Myocyte (in vitro differentiated cells): ENCODE results near the gene MTNR1B. TPM values are rescaled to one million over a fixed set of nuclear protein-coding genes. Genes with fewer than 3 reads are reported as not detected.

Experiments
- DNase-seq: peaks from one replicate; pipeline ENCODE4 v3.0.0-alpha.2; 2012; ENCODE audit warnings: low read depth
- total RNA-seq: library from RNA; depleted of rRNA; stranded (reverse); fragments of >200 nt; gene quantifications from 2 replicates; pipeline ENCODE4 v1.2.3, GENCODE V29; 2014

The MTNR1B gene
- total RNA-seq, 1 donor from 2014 or later, result not detected

DNA sequence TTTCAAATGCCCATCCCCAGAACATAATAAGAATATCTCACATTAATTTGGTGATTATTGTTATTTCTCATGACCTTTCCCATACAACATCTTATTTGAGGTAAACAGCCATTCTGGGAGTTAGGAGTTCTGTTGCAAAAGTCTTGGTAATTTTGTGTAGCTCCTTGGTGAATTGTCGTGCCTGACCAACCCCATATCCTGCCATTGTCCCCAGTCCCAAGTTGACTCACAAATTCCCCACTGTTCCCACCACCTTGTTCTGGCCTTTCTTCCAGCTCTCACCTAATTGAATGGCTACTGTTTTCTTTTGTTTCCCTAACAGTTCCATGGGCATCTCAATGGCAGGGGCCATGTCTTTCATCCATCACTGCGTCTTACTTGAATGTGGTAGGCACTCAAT is 8.0 kb downstream of the MTNR1B start:
- no peak for DNase-seq

DNA sequence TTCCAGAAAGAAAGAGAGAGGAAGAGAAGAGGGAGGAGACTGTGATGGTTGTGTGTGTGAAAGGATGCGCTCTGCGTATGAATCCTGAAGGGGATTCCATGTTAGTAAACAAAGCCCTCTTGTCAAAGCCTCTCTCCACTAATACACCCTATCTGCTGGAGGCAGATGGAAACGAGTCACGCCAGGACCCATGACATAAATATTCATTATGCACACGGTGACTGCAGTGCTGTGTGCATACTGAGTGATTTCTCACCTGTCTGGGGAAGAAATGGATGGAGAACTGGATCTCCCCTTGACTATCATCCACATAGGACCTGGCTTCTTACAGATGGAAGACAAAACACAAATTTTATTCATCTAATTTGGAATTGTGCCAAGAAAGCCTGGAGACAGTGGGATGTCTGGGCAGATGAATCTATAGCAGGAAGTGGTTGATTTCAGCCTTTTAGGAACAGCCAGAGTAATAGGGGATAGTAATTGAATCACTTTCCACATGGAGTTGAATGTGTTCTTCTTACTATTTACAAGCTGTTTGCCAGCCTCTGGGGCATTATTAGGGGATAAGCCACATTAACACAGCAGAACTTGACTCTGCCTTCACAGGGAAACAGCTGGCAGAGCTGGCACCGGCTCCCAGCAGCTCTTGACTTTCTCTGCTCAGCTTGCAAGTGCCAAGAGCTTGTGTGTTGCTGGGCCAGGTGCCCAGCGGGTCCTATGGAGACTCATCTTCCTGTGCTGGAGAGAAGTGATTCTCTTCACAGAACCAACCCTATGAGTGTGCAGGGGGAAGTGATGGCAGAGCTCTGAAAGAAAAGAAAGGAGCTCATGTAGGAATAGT is 9.0 kb downstream of the MTNR1B start:
- peak; percentile 92 for DNase-seq

DNA sequence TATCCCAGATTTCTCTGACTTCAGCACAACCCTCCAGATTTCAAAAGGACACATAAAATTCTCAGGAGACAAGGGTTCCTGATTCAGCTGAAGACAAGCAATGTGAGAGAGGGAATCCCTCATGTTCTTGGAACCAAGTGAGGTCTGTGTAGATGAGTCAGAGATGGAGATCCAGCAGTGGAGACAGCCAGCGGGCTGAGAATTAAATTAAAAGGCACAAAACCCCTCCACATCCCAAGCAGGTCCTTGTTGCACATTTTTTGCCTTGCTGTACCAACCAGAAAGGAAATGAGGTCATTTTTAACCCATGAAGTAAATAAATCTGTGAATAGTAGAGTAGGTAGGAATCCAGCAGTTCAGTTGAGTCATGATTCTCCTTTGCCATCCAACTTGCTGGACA is 9.7 kb downstream of the MTNR1B start:
- no peak for DNase-seq

DNA sequence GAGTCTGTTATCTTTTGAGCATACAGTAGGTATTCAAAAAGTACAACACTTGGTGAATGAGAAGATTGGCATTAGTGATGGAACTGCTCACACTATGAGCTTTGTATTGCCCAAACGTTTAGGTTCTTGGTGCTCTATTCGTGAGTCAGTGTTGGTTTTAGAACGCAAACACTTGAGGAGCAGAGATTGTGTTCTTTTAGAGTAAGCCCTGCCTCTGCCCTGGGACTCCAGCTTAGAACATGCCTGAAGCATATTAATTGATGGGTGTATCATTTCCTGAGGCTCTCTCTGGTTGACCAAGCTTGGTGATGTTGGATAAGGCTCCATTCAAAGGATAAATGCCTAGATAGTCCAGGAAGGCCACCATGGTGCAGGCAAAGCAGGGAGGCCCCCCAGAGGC is 10.9 kb downstream of the MTNR1B start:
- no peak for DNase-seq

DNA sequence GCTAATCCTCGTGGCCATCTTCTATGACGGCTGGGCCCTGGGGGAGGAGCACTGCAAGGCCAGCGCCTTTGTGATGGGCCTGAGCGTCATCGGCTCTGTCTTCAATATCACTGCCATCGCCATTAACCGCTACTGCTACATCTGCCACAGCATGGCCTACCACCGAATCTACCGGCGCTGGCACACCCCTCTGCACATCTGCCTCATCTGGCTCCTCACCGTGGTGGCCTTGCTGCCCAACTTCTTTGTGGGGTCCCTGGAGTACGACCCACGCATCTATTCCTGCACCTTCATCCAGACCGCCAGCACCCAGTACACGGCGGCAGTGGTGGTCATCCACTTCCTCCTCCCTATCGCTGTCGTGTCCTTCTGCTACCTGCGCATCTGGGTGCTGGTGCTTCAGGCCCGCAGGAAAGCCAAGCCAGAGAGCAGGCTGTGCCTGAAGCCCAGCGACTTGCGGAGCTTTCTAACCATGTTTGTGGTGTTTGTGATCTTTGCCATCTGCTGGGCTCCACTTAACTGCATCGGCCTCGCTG is 12.1 kb downstream of the MTNR1B start:
- no peak for DNase-seq

DNA sequence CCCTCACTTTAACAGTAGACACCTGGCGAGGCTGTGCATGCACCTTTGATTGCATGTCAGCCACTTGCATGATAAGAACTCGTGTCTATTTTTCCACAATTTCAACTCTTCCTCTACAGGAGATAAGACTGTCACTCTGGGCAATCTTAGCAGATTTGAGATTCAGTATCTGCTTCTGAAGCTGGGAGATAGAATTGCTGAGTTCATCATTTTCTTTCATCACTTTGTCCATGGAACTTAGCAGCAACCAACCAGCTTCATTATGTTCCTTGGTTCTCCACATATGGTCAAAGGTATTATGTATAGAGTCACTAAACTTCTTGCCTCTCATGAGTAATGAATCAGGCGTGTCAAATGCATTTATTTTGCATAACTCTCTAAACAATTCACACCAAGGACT is 17.1 kb downstream of the MTNR1B start:
- DNase-seq, result no peak

DNA sequence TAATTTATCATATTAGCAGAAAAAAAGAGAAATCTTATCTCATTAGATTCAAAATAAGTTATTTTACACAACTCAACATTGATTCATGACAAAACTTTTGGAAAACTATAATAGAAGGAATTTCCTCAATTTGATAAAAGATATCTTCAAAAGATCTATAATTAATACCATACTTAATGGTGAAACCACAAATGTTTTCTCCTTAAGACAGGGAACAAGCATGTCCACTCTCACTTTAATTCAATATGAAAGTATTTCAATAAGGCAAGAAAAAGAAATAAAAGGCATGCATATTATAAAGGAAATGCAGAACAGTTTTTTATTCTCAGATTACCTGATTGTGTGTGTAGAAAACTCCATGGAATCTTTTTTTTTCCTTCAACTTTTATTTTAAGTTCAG is 23.6 kb downstream of the MTNR1B start:
- DNase-seq, result no peak

DNA sequence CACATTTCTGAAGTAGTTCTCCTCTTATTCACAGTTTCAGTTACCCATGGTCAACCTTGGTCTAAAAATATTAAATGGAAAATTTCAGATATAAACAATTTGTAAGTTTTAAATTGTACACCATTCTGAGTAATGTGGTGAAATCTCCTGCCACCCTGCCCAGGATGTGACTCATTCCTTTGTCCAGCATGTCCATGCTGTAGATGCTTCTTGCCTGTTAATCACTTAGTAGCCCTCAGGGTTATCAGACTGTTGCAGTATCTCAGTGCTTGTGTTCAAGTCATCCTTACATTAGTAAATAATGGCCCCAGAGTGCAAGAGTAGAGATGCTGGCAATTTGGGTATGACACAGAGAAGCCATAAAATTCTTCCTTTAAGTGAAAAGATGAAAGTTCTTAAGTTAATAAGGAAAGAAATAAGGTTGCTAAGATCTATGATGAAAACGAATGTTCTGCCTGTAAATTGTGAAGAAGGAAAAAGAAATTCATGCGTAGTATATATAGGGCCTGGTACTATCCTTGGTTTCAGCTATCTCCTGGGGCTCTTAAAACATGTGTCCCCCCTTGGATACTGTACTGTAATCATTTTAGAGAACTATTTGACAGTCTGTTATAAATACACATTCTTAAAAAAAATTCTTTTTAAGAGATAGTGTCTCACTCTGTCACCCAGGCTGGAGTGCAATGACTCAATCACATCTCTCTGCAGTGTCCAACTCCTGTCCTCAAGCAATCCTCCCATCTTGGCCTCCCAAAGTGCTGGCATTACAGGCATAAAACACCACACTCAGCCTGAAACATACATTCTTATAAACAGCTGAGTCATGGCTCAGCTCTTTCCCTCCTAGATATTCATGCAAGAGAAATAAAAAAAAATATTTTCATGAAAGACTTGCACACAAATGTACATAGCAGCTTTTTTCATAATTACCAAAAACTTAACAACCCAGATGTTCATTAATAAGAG is 31.3 kb downstream of the MTNR1B start:
- DNase-seq, result peak; percentile 75

DNA sequence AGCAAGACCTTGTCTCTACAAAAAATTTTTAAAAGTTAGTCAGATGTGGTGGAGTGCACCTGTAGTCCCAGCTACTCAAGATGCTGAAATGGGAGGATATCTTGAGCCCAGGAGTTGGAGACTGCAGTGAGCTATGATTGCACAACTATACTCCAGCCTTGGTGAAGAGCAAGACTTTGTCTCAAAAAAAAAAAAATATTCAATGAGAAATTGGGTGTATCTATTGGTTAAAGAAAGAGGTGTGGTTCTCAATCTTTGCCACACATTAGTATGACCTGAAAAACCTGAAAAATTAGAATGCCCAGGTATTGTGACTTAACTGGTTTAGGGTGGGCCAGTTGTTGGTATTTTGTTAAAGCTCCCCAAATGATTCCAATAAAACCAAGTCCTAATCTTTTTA is 32.4 kb downstream of the MTNR1B start:
- no peak for DNase-seq

DNA sequence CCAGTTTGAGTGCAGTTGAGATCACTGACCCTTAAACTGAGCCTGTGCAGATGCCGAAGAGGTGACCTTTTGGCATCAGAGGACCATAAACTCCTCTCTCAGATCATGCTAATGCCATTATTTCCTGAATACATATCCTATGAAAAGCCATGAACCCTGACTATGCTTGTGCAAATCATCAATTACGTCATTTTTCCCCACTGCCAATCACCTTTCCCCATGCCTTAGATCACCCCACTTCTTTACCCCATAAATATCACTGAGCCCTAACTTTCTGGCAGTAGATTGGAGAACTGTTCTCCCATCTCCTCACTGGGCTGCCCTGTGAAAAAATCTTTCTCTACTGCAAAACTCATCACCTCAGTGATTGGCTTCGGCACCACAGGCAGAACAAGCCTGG is 32.9 kb downstream of the MTNR1B start:
- no peak for DNase-seq

DNA sequence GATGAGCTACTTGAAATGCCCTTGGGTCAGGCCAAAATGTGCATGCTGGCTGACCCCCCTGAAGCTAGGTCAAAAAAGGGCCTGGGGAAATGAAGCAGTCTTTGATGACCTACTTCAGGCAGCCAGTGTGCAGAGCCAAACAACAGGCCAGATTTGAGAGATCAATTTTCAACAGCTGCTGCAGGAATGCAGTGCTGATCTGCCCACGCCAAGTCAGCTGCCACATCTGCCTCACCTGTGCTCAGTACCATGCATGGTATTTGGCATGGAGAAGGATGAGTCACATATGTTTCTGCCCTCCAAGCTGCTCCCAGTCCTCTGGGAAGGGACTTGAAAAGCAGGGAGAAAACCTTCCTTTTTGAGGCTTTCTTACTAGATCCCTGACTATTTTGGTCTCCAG is 35.8 kb downstream of the MTNR1B start:
- peak; percentile 94 for DNase-seq

DNA sequence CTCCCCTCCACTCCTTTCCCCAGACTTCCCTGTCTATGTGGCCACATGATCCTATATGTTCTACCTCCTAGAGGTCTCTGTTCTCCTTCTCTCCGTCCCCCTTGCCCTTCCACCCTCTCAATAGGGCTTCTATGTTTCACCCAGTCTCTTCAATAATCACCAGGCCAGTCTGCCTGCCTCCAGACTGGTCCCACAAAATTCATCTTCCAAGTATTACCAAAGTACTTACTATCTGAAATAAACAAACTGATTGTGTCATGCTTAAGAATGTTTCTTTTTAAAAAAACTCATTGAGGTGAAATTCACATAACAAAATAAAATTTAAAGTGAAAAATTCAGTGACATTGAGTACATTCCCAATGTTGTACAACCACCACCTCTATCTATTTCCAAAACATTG is 44.2 kb downstream of the MTNR1B start:
- DNase-seq, result no peak

DNA sequence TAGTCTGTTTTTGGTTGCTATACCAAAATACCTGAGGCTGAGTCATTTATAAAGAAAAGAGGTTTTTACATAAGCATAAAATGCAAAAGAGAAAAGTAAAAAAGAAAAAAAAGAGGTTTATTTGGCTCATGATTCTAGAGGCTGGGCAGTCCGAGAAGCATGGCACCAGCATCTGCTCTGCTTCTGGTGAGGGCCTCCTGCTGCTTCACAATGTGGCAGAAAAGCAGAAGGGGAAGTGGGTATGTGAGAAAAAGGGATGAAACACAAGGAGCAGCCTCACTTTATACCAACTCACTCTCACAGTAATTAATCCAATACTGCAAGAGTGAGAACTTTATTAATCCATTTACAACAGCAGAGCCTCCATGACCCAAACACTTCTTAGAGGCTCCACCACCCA is 47.1 kb downstream of the MTNR1B start:
- no peak for DNase-seq

DNA sequence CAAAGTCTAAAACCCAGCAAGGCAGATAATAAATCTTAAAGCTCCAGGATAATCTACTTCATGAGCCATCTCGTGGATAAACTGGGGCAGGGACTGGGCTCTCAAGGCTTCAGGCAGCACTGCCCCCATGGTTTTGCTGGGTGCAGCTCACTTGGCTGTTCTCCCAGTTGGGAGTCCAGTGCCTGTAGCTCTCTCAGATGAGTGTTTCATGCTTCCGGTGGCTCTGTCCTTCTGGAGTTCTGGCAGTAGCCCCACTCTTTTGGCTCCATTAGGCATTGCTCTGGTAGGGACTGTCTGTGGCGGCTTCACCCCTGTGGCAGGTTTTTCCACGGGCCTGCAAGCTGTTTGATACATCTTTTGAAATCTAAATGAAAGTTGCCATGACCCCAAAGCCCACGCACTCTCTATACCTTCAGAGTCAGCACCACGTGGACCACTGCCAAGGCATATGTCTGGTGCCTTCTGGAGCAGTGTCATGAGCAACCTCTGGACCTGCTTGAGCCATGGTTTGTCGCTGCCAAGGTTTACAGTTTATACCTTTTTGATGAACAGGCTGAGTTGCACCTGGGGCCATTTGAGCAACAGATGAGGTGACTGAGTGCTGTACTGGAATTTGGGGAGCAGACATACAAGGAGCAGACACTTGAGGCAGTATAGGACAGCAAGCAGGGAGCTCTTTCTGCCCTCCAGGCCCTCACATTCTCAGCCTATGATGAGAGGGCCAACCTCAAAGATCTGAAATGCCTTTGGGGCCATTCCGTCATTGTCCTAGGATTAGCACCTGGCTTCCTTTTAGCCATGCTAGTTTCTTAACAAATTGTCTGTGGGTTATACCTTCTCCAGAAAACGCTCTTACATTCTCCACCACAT is 48.6 kb downstream of the MTNR1B start:
- peak; percentile 24 for DNase-seq

DNA sequence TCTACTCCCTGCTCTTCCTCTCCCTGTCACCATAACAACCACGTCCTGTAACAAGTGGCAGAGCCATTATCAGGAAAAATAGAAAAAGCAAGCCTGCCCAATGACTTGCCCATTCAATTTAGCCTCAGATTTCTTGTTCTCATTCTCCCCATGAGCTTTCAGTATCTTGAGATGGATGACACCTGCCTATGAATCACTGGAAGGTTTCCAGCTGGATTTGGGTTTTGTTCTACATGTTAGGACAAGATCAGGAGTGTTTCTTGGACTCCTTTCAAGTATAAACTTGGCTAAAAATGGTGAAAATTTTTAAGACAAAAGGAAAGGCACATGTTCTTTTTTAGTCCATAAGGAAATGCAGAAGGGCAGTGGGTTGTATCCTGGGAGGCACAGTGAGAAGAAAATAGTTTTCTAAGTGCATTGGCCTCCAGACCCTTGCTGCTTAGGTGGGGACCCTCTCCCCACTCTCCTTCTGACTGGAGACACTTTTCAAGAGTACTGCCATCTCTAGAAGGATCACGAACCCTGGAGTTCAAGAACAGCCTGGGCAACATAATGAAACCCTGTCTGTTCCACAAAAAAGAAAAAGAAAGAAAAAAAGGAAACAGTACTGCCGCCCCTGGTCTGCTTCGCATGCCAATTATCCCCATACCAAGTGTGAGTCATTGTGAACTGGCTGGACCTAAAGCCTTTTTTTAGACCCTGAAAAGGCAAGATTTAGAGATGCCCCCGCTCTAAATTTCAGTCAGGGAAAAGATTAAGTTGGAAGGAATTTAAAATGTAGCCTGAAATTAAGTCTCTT is 51.0 kb downstream of the MTNR1B start:
- DNase-seq, result peak; percentile 61

DNA sequence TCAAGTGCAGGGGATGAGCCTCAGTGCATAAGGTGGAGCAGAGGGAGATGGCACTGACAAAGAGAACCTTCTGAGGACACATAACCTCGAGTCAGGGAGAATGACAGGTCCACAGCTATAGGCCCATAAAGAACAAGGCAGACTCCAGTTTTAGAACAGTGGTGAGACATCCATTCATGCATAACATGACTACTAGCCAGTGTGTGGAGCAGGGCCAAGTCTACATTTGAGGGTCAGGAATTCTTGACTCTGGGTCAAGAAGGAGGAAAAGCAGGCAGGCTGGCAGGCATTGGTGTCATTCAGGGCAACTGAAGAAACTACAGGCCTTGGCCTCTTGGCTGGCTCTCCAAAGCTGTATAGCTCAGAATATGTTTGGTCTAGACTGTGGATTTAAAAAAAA is 54.9 kb downstream of the MTNR1B start:
- DNase-seq, result peak; percentile 30

DNA sequence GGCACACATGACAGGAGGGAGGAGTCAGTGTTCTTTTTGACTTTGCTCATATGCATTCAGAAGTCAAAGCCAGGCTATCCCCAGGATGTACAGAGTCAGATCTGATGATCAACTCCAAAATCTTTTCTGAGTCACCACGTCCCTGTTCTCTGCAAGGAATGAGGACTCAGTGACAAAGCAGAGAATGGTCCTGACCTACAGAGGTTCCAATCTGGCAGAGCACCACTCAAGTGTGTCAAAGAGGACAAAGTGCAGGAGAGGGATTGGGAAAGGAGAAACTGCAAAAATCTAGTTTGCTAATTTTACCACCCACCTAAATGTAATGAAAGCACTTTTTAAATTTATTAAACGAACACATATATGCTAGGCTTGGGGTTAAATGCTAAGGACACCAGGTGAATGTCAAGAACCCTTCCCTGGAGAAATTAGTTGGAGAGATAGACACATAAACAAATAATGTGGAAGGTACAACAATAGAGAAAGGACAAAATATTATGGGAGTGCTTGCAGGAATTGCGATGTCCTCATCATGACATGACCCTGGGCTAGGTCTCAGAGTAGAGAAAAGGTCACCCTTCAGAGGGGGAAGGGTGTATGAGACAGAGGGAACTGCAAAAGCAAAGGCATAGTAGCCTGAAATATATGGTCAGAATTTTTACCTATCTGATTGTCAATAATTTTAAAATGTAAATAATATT is 56.3 kb downstream of the MTNR1B start:
- no peak for DNase-seq

DNA sequence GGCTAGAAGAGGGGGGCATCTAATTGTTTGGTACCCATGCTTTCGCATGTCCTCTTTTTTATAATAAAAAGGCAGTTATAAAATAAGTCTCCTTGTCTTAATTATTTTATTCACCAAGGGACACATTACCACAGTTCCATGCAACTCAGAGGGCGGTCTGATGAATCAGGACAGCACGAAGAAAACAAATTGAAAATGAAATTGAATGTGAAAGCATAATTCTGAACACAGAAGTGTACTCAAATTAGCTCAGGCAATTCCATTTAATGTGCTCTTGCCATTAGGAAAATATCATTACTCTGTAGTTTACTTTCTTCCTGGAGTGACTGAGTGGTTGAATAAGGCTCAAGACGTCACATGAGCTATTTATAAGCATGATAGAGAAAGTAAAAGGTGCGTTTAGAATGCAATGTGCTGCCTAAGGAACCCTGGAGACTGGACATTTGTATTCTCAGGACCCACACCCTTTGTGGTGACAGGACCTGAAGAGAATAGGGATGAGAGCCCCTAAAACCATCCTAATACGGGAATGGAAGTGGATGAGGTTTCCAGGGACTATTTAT is 59.6 kb downstream of the MTNR1B start:
- DNase-seq, result no peak

DNA sequence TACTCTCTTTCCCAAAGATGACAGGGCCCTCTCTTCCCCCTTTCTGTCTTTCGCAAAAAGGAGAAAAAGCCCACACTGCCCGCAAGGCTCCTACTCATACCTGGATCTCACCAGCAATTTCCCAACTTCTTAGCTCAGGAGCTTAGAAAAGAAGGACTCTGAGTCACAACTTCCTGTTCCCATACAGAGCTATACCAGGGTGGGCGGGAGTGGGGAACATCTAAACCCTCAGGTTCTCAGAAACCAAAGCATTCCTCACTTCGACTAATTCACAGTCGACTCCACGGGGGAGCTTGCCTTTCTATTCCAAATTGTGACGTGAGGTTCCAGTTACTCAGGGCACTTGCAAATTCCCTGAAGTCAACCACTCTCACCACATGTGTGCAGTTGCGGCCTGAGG is 61.9 kb downstream of the MTNR1B start:
- no peak for DNase-seq
